Vagina (tissue), 2 donors: ENCODE data around the gene AMZ1.
"Not testable (repeated sequence)": the region's sequence is repeated elsewhere in the genome, so short reads cannot be mapped to it uniquely, and the experiment has no call there.

Source experiments
- CTCF ChIP-seq, 3 experiments: fragments of 450-650 bp in 2 of 3; fragments of 200-600 bp in 1 of 3; sonication (generic) in 1 of 3; IDR thresholded peaks; one replicate each; pipeline ENCODE4 v1.5.1; 2017 to 2019; ENCODE audit warnings: antibody characterized with exemption in 3 of 3, mild to moderate bottlenecking in 2 of 3, moderate library complexity in 2 of 3
- POLR2AphosphoS5 ChIP-seq, 2 donors: sonication (generic); formaldehyde crosslinking; IDR thresholded peaks; one replicate each; pipeline ENCODE4 v1.9.0; 2017; ENCODE audit warnings: antibody characterized with exemption in 2 of 2, mild to moderate bottlenecking in 2 of 2, low read depth in 1 of 2; ENCODE audit not compliant: insufficient read depth in 1 of 2

GRCh38 chr7:2676576-2676975, 11.4 kb upstream of the AMZ1 start:
- not testable (repeated sequence) for TF ChIP-seq POLR2AphosphoS5 (IDR thresholded peaks at IDR 0.05; ENCODE audit: insufficient read depth in 1 of 2, low read depth in 1 of 2); CTCF (IDR thresholded peaks at IDR 0.05)
